RWPE1 (cell line): ENCODE measurements around the gene AKIRIN1.

Experiments
- CTCF ChIA-PET: fragments of 350-600 bp; sonication (Branson Sonifier 250); formaldehyde crosslinking; extraction: SDS; loops from one replicate; lab custom pipeline; 2021; lab: Yijun Ruan, JAX
- POLR2A ChIA-PET: fragments of 400-600 bp; formaldehyde crosslinking; extraction: SDS; loops from one replicate; lab custom pipeline; 2020; ENCODE audit warnings: antibody characterized with exemption; ENCODE audit not compliant: low non-redundant PET; lab: Yijun Ruan, JAX
- DNase-seq: peaks from one replicate; pipeline ENCODE4 v3.0.0; 2012; ENCODE audit warnings: low spot score
- H3K27ac ChIP-seq: fragments of 450-650 bp; 2 replicates; pipeline ENCODE4 v1.5.1; 2017
- CTCF ChIP-seq: fragments of 450-650 bp; conservative IDR thresholded peaks from 2 replicates; pipeline ENCODE4 v1.5.1; 2017; ENCODE audit warnings: low read depth, mild to moderate bottlenecking

AKIRIN1 gene

GRCh38 chr1:38990738-38991637 is at the start of gene AKIRIN1:
Gene AKIRIN1, plus strand, starts transcription at chr1:38991276. Its CDS starts 105 bp downstream, at chr1:38991381.
- POLR2A ChIA-PET: no interaction called here
- no peak for TF ChIP-seq CTCF
- peak; percentile 96 for DNase-seq
- peak within 1 kb of the TSS; percentile 76 for H3K27ac ChIP-seq
- CTCF ChIA-PET: no interaction called here

- ChIA-PET POLR2A (no interaction called here), CTCF (no interaction called here)
- TF ChIP-seq CTCF: no peak
- DNase-seq: peak; percentile 80
- peak within 1 kb of the TSS; percentile 51 for H3K27ac ChIP-seq
Measured at GRCh38 chr1:38941527-38942019, 49.5 kb upstream of the AKIRIN1 start, which contains the start of gene RHBDL2. Gene RHBDL2, minus strand, starts transcription at chr1:38941830. Its CDS starts 22,618 bp downstream, at chr1:38919212.

GRCh38 chr1:38942664-38943428 is 48.2 kb upstream of the AKIRIN1 start:
- no peak for DNase-seq
- POLR2A ChIA-PET: no interaction called here
- CTCF ChIA-PET: no interaction called here
- no peak overlapping the region for H3K27ac ChIP-seq
- TF ChIP-seq CTCF: no peak

GRCh38 chr1:38944547-38944946 is 46.5 kb upstream of the AKIRIN1 start:
- no peak overlapping the region for H3K27ac ChIP-seq
- ChIA-PET POLR2A (interaction anchor here (0.6 kb wide), 1 partner anchor 45 kb away, joined by 3 read pairs; no protein-coding TSS in a partner anchor), CTCF (interaction anchor here (0.6 kb wide), 1 partner anchor 443 kb away, joined by 5 read pairs; no protein-coding TSS in a partner anchor)
- no peak for DNase-seq
- no peak for TF ChIP-seq CTCF

- ChIA-PET CTCF (no interaction called here), POLR2A (no interaction called here)
- no peak for TF ChIP-seq CTCF
- H3K27ac ChIP-seq: no peak overlapping the region
- DNase-seq: no peak
Measured at GRCh38 chr1:38950553-38950952, 40.5 kb upstream of the AKIRIN1 start.

GRCh38 chr1:38953433-38953860 is 37.6 kb upstream of the AKIRIN1 start:
- ChIA-PET POLR2A (interaction anchor here (0.6 kb wide), 1 partner anchor 41 kb away, joined by 13 read pairs; no protein-coding TSS in a partner anchor), CTCF (no interaction called here)
- no peak for DNase-seq
- no peak for TF ChIP-seq CTCF
- no peak overlapping the region for H3K27ac ChIP-seq
